HG03064 (cell line): ENCODE results near the gene CDK5R1.
A peak's percentile ranks its signal among the peaks of the same experiment; 100 is the strongest.

Experiments
- ATAC-seq: cut with Tn5 transposase; IDR thresholded peaks from one replicate; pipeline ENCODE4 v1.9.1; 2021; ENCODE audit warnings: low read depth; ENCODE audit not compliant: unreplicated experiment

Gene CDK5R1

GRCh38 chr17:32491371-32492263, 4.8 kb downstream of the CDK5R1 start:
- no peak for ATAC-seq

- no peak for ATAC-seq
These were observed 5.4 kb downstream of the CDK5R1 start for GRCh38 chr17:32492264-32492589.

GRCh38 chr17:32492648-32493289, 6.0 kb downstream of the CDK5R1 start:
- ATAC-seq = no peak

GRCh38 chr17:32493571-32493970, 6.8 kb downstream of the CDK5R1 start:
- no peak for ATAC-seq

GRCh38 chr17:32493976-32494513, 7.3 kb downstream of the CDK5R1 start:
- no peak for ATAC-seq

GRCh38 chr17:32494621-32495358, 8.0 kb downstream of the CDK5R1 start:
- no peak for ATAC-seq

GRCh38 chr17:32495359-32496231, 8.8 kb downstream of the CDK5R1 start:
- no peak for ATAC-seq

GRCh38 chr17:32496395-32497073, 9.7 kb downstream of the CDK5R1 start:
- ATAC-seq = no peak

GRCh38 chr17:32497431-32498205, 10.8 kb downstream of the CDK5R1 start:
- ATAC-seq = no peak

- no peak for ATAC-seq
These were observed 11.6 kb downstream of the CDK5R1 start for GRCh38 chr17:32498391-32498790.

GRCh38 chr17:32502013-32502412, 15.2 kb downstream of the CDK5R1 start:
- no peak for ATAC-seq

GRCh38 chr17:32502710-32503109, 15.9 kb downstream of the CDK5R1 start:
- no peak for ATAC-seq

- ATAC-seq = peak; percentile 82
These were observed 16.7 kb downstream of the CDK5R1 start for GRCh38 chr17:32503251-32504165.

GRCh38 chr17:32504166-32504990, 17.6 kb downstream of the CDK5R1 start:
- ATAC-seq = no peak

- ATAC-seq = no peak
These were observed 22.1 kb downstream of the CDK5R1 start for GRCh38 chr17:32508926-32509325.

- ATAC-seq = no peak
These were observed 23.7 kb downstream of the CDK5R1 start for GRCh38 chr17:32510466-32510865.

- ATAC-seq = no peak
These were observed 25.5 kb downstream of the CDK5R1 start for GRCh38 chr17:32512328-32512727.
